KMS-11 (cell line): ENCODE results near the gene GSTA4.
"Not testable (repeated sequence)": the region's sequence is repeated elsewhere in the genome, so short reads cannot be mapped to it uniquely, and the experiment has no call there.

ENCODE experiments used
- H2AFZ ChIP-seq: fragments of 200-600 bp; sonication (generic); 2 replicates; pipeline ENCODE4 v1.6.1; 2016; ENCODE audit warnings: antibody characterized with exemption, mixed run types, low read depth
- H3K27ac ChIP-seq: fragments of 200-600 bp; sonication (generic); 2 replicates; pipeline ENCODE4 v1.6.1; 2016; ENCODE audit warnings: mild to moderate bottlenecking, mixed run types
- H3K27me3 ChIP-seq: fragments of 200-600 bp; sonication (generic); 2 replicates; pipeline ENCODE4 v1.6.1; 2017; ENCODE audit warnings: mild to moderate bottlenecking, low read depth, mixed run types, moderate library complexity; ENCODE audit not compliant: insufficient read depth
- H3K36me3 ChIP-seq: fragments of 200-600 bp; sonication (generic); 2 replicates; pipeline ENCODE4 v1.6.1; 2017; ENCODE audit warnings: mild to moderate bottlenecking, mixed run types; ENCODE audit not compliant: insufficient read depth
- H3K4me1 ChIP-seq: fragments of 200-600 bp; sonication (generic); 2 replicates; pipeline ENCODE4 v1.6.1; 2016; ENCODE audit warnings: mild to moderate bottlenecking, low read depth, mixed run types; ENCODE audit not compliant: poor library complexity, severe bottlenecking
- H3K4me2 ChIP-seq: fragments of 200-600 bp; sonication (generic); 2 replicates; pipeline ENCODE4 v1.7.0; 2016; ENCODE audit warnings: mild to moderate bottlenecking, mixed run types
- H3K4me3 ChIP-seq: fragments of 200-600 bp; sonication (generic); IDR thresholded peaks from 2 replicates; pipeline ENCODE4 v1.6.1; 2017; ENCODE audit warnings: low read depth, low read length, mixed read lengths; ENCODE audit not compliant: insufficient read depth
- H3K79me2 ChIP-seq: fragments of 200-600 bp; sonication (generic); 2 replicates; pipeline ENCODE4 v1.6.1; 2016; ENCODE audit warnings: low read depth, mixed run types; ENCODE audit not compliant: insufficient read depth
- H3K9ac ChIP-seq: fragments of 200-600 bp; sonication (generic); 2 replicates; pipeline ENCODE4 v1.6.1; 2016; ENCODE audit warnings: mild to moderate bottlenecking, mixed run types
- H4K20me1 ChIP-seq: fragments of 200-600 bp; sonication (generic); 2 replicates; pipeline ENCODE4 v1.6.1; 2016; ENCODE audit warnings: mild to moderate bottlenecking, mixed run types; ENCODE audit not compliant: insufficient read depth
- TF ChIP-seq, protein P1 (sequence below): fragments of 200-600 bp; sonication (generic); conservative IDR thresholded peaks from 2 replicates; pipeline ENCODE4 v1.6.1; 2017; ENCODE audit warnings: low read depth, mild to moderate bottlenecking, antibody characterized with exemption, low read length, moderate library complexity, mixed read lengths

GSTA4 gene

DNA sequence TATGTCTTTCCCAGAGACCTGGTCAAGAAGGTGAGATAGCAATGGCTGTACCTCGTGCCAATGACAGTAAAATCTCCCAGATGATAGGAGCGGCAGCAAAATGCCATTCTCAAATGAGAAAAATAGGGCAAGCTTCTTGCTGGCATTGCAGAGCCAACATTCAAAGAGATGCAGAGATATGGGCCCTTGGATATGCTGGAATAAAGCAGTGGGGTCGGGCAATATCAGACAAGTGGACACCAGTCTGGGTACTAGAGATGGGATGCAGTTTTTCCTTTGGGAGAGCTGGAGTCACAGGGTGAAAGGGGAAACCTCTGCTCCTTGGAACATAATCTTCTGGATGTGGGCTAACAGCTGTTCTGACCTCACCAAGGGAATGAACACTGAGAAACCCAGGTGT, 29.0 kb downstream of the GSTA4 start:
- no peaks in the 10 kb centered on the region for H3K79me2 ChIP-seq
- no peak overlapping the region for H3K4me2 ChIP-seq
- H3K27ac ChIP-seq: no peak overlapping the region
- H3K36me3 ChIP-seq: no peaks in the 10 kb centered on the region
- H4K20me1 ChIP-seq: no peaks in the 10 kb centered on the region
- peaks cover 30% of the 10 kb centered on the region for H3K4me1 ChIP-seq
- no peak overlapping the region for H3K9ac ChIP-seq
- no peak overlapping the region for H2AFZ ChIP-seq
- no peak overlapping the region for H3K4me3 ChIP-seq
- no peaks in the 10 kb centered on the region for H3K27me3 ChIP-seq
- TF ChIP-seq, protein P1, sequence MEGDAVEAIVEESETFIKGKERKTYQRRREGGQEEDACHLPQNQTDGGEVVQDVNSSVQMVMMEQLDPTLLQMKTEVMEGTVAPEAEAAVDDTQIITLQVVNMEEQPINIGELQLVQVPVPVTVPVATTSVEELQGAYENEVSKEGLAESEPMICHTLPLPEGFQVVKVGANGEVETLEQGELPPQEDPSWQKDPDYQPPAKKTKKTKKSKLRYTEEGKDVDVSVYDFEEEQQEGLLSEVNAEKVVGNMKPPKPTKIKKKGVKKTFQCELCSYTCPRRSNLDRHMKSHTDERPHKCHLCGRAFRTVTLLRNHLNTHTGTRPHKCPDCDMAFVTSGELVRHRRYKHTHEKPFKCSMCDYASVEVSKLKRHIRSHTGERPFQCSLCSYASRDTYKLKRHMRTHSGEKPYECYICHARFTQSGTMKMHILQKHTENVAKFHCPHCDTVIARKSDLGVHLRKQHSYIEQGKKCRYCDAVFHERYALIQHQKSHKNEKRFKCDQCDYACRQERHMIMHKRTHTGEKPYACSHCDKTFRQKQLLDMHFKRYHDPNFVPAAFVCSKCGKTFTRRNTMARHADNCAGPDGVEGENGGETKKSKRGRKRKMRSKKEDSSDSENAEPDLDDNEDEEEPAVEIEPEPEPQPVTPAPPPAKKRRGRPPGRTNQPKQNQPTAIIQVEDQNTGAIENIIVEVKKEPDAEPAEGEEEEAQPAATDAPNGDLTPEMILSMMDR: no peak

DNA sequence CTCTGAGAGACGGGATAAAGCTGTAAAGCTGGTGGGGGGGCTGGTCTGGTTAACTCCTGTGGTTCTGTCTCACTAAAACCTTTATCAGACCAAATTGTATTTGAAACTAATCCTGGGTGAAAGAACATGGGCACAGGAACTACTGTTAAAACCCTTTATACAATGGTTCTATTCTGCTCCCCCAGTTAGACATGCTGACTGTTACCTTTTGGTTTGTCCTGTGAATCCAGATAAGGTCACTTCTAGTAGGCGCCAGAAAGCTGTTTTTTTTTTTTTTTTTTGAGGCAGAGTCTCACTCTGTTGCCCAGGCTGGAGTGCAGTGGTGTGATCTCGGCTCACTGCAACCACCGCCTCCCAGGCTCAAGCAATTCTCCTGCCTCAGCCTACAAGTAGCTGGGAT, 29.7 kb downstream of the GSTA4 start:
- Histone ChIP-seq H3K4me3 (no peak overlapping the region), H3K79me2 (no peaks in the 10 kb centered on the region), H2AFZ (no peak overlapping the region), H4K20me1 (no peaks in the 10 kb centered on the region), H3K9ac (no peak overlapping the region), H3K27me3 (no peaks in the 10 kb centered on the region), H3K4me1 (peaks cover 37% of the 10 kb centered on the region), H3K4me2 (no peak overlapping the region), H3K27ac (no peak overlapping the region), H3K36me3 (no peaks in the 10 kb centered on the region)
- TF ChIP-seq, protein P1: no peak

DNA sequence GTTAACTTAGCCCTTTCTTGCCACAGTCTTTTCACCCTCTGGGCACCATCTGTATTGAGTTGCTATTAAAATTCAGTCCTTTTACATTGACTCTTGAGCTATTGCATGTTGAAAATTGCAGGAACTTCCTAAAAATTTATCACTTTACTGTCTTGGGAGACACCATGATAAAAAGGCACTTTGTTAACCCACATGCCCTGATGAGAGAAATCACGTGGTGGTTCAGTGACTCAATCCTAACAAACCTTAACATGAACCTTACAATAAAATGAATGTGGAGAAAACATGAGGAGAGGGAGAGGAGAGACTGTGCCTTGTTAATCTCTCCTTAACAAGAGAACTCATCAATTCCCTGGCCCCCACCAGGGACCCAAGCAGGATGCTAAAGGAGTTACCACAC, 30.8 kb downstream of the GSTA4 start:
- no peak overlapping the region for H3K27ac ChIP-seq
- no peaks in the 10 kb centered on the region for H3K27me3 ChIP-seq
- H3K4me1 ChIP-seq: peaks cover 47% of the 10 kb centered on the region
- TF ChIP-seq, protein P1: no peak
- H3K4me2 ChIP-seq: no peak overlapping the region; the same call in 1 of the 2 replicates
- no peak overlapping the region for H3K9ac ChIP-seq
- H3K79me2 ChIP-seq: no peaks in the 10 kb centered on the region
- no peak overlapping the region for H2AFZ ChIP-seq
- H3K4me3 ChIP-seq: no peak overlapping the region
- H4K20me1 ChIP-seq: no peaks in the 10 kb centered on the region
- H3K36me3 ChIP-seq: no peaks in the 10 kb centered on the region

DNA sequence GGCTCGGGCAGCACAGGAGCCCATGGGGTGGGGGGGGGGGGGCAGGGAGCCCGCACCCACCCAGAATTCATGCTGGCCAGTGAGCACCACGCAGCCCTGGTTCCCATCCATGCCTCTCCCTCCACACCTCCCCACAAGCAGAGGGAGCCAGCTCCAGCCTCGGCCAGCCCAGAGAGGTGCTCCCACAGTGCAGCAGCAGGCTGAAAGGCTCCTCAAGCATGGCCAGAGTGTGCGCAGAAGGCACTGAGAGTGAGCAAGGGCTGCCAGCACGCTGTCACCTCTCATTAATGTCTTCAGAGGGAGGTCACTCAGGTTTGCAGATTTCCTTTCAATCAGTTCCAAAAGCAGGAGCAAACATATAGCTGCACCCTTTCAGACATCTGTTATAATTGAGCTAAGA, 32.4 kb downstream of the GSTA4 start:
- Histone ChIP-seq H3K4me1 (peaks cover 47% of the 10 kb centered on the region), H3K36me3 (no peaks in the 10 kb centered on the region), H3K4me2 (no peak overlapping the region), H3K9ac (no peak overlapping the region), H2AFZ (no peak overlapping the region), H4K20me1 (no peaks in the 10 kb centered on the region), H3K4me3 (no peak overlapping the region), H3K79me2 (no peaks in the 10 kb centered on the region), H3K27ac (no peak overlapping the region), H3K27me3 (no peaks in the 10 kb centered on the region)
- TF ChIP-seq, protein P1: no peak

DNA sequence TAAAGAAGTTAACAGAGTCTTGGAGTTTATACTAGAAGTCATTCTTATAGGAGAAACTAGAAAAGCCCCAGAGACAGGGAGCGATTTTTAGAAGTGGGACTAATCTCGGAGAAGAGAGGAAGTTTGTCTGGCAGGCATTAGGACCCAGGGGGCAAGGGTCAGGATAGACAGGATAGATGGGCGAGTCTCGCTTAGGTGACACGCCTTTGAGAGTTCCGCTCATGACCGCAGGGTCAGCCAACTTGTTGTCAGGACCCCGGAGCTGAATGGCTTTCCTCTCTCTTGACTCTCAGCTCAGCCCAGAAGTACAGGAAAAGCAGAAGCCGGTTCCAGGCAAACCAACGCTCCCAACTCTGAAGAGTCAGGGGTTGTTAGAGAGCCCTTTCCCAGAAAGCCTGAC, 34.1 kb downstream of the GSTA4 start:
- H3K9ac ChIP-seq, H3K4me3 ChIP-seq, H4K20me1 ChIP-seq, H3K36me3 ChIP-seq, H3K27ac ChIP-seq, H3K27me3 ChIP-seq, H3K79me2 ChIP-seq: not testable (repeated sequence)
- H3K4me1 ChIP-seq: peaks cover 47% of the 10 kb centered on the region
- H3K4me2 ChIP-seq: peak overlapping the region; percentile 88
- peak overlapping the region; percentile 42; the same call in 1 of the 2 replicates for H2AFZ ChIP-seq

DNA sequence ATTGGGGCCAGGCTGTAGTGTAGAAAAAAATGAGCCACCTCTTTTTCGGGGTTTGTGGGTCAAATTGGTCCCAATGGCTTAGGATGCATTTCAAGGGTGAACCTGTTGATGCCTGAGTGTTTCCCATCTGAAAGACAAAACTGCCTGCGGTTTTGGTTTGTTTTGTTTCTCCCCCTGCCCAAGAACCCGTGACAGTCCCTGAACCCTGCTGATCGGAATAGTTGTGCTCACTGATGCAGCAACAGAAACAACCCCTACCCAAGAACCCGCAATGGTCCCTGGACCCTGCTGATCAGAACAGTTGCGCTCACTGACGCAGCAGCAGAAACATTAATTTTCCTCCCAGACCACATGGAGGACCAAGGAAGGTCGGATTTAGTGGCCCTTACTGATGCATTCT, 34.9 kb downstream of the GSTA4 start:
- not testable (repeated sequence) for H3K4me3 ChIP-seq, H3K9ac ChIP-seq, H3K27ac ChIP-seq, H4K20me1 ChIP-seq, H3K27me3 ChIP-seq, H3K36me3 ChIP-seq, H3K79me2 ChIP-seq
- peak overlapping the region; percentile 88 for H3K4me2 ChIP-seq
- peak overlapping the region; percentile 42; the same call in 1 of the 2 replicates for H2AFZ ChIP-seq
- H3K4me1 ChIP-seq: peaks cover 47% of the 10 kb centered on the region
